Bronchial epithelial cell (primary cell): Measurements from ENCODE around the gene ZNF438. TPM values are rescaled to one million over a fixed set of nuclear protein-coding genes. Genes with fewer than 3 reads are reported as not detected.
A peak's percentile ranks its signal among the peaks of the same experiment; 100 is the strongest.
"Not testable (repeated sequence)": the region's sequence is repeated elsewhere in the genome, so short reads cannot be mapped to it uniquely, and the experiment has no call there.

Experiments
- DNase-seq: peaks from one replicate; pipeline ENCODE4 v3.0.0-alpha.2; 2010; ENCODE audit warnings: low read depth
- FAIRE-seq: peaks from 2 replicates; lab custom pipeline; 2011; peaks lifted over from hg19 to GRCh38; lab: Jason Lieb, UNC
- H3K27me3 ChIP-seq: 2 replicates; pipeline ENCODE4 v1.5.1; 2011; ENCODE audit warnings: low read length; ENCODE audit not compliant: control insufficient read depth, insufficient read depth
- H3K36me3 ChIP-seq: 2 replicates; pipeline ENCODE4 v1.5.1; 2011; ENCODE audit warnings: low read length; ENCODE audit not compliant: control insufficient read depth, insufficient read depth
- H3K4me3 ChIP-seq: 2 replicates; pipeline ENCODE4 v1.5.1; 2011; ENCODE audit warnings: mild to moderate bottlenecking, low read depth, low read length, control low read depth
- CTCF ChIP-seq: IDR thresholded peaks from 2 replicates; pipeline ENCODE4 v1.5.1; 2011; ENCODE audit warnings: mild to moderate bottlenecking, moderate library complexity, low read length, control low read depth, inconsistent platforms; ENCODE audit not compliant: insufficient read depth, severe bottlenecking
- total RNA-seq: library from RNA; depleted of rRNA; stranded (reverse); fragments of >200 nt; gene quantifications from 2 replicates; pipeline ENCODE4 v1.2.1, GENCODE V29; 2014

Gene ZNF438
- total RNA-seq, 1 donor from 2014 or later = 0.79 TPM

DNA sequence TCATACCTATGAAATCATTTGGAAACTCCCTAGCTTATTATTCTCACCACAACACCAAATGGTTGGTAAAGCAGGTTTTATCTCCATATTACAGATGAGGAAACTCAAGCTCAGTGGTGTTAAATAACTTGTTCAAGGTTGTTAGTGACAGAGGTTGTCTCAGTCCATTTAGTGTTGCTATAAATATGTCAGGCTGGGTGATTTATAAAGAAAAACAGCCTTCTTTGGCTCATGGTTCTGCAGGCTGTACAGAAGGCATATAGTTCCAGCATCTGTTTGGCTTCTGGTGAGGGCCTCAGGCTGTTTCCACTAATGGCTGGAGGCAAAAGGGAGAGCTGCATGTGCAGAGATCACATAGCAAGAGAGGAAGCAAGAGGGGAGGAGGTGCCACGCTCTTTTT is 96.6 kb downstream of the ZNF438 start:
- DNase-seq = peak; percentile 8
- H3K4me3 ChIP-seq = no peak overlapping the region
- no peaks in the 10 kb centered on the region for H3K36me3 ChIP-seq
- no peak for TF ChIP-seq CTCF
- FAIRE-seq = no peak
- no peaks in the 10 kb centered on the region for H3K27me3 ChIP-seq

DNA sequence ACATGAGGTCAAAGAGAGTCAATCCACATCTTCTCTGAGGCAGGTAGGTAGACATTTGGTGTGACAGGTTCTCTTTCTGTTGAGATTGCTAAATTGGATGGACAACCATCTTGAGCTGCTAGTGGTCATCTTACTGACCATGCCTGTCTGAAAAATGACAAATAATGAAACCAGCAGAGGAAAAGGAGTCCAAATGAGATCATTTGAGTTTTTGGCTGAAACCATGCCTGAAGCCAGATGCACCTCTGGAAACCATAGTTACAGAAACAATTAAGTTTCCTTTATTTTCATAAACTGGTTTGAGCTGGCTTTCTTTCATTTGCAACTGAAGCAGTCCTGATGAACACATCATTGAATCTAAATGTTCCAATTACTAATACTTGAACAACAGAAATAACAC is 100.6 kb downstream of the ZNF438 start:
- TF ChIP-seq CTCF = no peak
- DNase-seq (no peak), FAIRE-seq (no peak)
- no peaks in the 10 kb centered on the region for H3K27me3 ChIP-seq
- H3K4me3 ChIP-seq = no peak overlapping the region
- no peaks in the 10 kb centered on the region for H3K36me3 ChIP-seq

GRCh38 chr10:30929901-30930520 is 101.7 kb downstream of the ZNF438 start:
- Histone ChIP-seq H3K27me3 (no peaks in the 10 kb centered on the region), H3K4me3 (no peak overlapping the region), H3K36me3 (no peaks in the 10 kb centered on the region)
- DNase-seq (no peak), FAIRE-seq (no peak)
- TF ChIP-seq CTCF = no peak

DNA sequence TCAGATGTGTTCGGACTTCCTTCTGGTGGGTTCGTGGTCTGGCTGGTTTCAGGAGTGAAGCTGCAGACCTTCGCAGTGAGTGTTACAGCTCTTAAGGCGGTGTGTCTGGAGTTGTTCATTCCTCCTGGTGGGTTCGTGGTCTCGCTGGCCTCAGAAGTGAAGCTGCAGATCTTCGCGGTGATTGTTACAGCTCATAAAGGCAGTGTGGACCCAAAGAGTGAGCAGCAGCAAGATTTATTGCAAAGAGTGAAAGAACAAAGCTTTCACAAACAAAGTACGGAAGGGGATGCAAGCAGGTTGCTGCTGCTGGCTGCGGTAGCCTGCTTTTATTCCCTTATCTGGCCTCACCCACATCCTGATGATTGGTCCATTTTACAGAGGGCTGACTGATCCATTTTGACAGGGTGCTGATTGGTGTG is 102.3 kb downstream of the ZNF438 start:
- not testable (repeated sequence) for H3K27me3 ChIP-seq, FAIRE-seq, DNase-seq, H3K4me3 ChIP-seq, H3K36me3 ChIP-seq

- TF ChIP-seq CTCF = no peak
- Histone ChIP-seq H3K36me3 (no peaks in the 10 kb centered on the region), H3K27me3 (no peaks in the 10 kb centered on the region), H3K4me3 (no peak overlapping the region)
- DNase-seq = no peak
- no peak for FAIRE-seq
Observed at GRCh38 chr10:30928742-30929141, 102.9 kb downstream of the ZNF438 start.

DNA sequence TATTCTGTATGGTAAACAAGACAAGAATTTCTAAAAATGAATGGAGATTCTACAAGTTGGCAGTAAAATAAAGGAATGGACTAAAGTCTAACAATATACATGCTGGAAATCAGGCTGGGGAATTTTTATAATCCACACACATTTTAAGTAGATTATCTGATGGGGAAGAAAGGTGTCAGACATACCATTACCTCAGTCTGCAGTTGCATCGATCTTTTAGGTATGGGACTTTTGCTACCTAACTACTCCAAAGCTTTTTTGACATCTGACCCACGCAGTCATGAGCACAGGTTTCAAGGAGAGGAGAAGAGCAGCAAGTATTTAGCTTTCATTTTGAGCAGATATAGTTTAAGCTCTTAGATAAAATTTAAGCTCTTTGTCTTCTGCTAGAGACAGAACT is 113.0 kb downstream of the ZNF438 start:
- Histone ChIP-seq H3K4me3 (no peak overlapping the region), H3K27me3 (no peaks in the 10 kb centered on the region), H3K36me3 (no peaks in the 10 kb centered on the region)
- DNase-seq (no peak), FAIRE-seq (no peak)
- TF ChIP-seq CTCF = no peak
